Activated T-helper 1 cell treated with anti-CD3 and anti-CD28 coated beads, Interleukin-12 subunit alpha, Interleukin-12 subunit beta, Interleukin-2, Interleukin-4 antibody, amounts not matched to agents 30 ng/mL and 10 ng/mL and 1 ng/mL, durations not matched to agents 14 hours and 24 hours and 36 hours (primary cell): ENCODE data around the gene ELOVL5. TPM values are rescaled to one million over a fixed set of nuclear protein-coding genes. Genes with fewer than 3 reads are reported as not detected.

Experiments used
- DNase-seq: peaks from one replicate; pipeline ENCODE4 v3.0.0; 2021; ENCODE audit warnings: low spot score
- H3K27ac Mint-ChIP-seq: one replicate; pipeline ENCODE4 v1.8.0; 2021; ENCODE audit warnings: mild to moderate bottlenecking, mixed read lengths
- H3K27me3 Mint-ChIP-seq: one replicate; pipeline ENCODE4 v1.8.0; 2022; ENCODE audit warnings: mild to moderate bottlenecking, moderate library complexity, mixed read lengths; ENCODE audit not compliant: insufficient read depth
- H3K36me3 Mint-ChIP-seq: one replicate; pipeline ENCODE4 v1.8.0; 2021; ENCODE audit warnings: low read depth, mixed read lengths
- H3K4me1 Mint-ChIP-seq: one replicate; pipeline ENCODE4 v1.8.0; 2021; ENCODE audit warnings: low read depth, mixed read lengths
- H3K4me3 Mint-ChIP-seq: one replicate; pipeline ENCODE4 v1.8.0; 2021; ENCODE audit warnings: mild to moderate bottlenecking, moderate library complexity, mixed read lengths
- H3K9me3 Mint-ChIP-seq: one replicate; pipeline ENCODE4 v1.8.0; 2021; ENCODE audit warnings: mixed read lengths
- intact Hi-C: fragments of 100-400 bp; cut with micrococcal nuclease; formaldehyde crosslinking; loops from one replicate; pipeline ENCODE4 v1.15.1; 2024
- total RNA-seq: library from RNA; stranded (reverse); gene quantifications from 2 replicates; pipeline ENCODE4 v1.2.3, GENCODE V29; 2022

The ELOVL5 gene
- total RNA-seq, 1 donor from 2014 or later: 121 TPM

GRCh38 chr6:53220605-53221004, 128.1 kb downstream of the ELOVL5 start:
- H3K36me3 Mint-ChIP-seq: no peaks in the 10 kb centered on the region

More at GRCh38 chr6:53220605-53221004, 128.1 kb downstream of the ELOVL5 start:
- H3K27me3 Mint-ChIP-seq: peaks cover 4% of the 10 kb centered on the region
- intact Hi-C loops: no loop called here
- H3K27ac Mint-ChIP-seq: no peak overlapping the region
- no peak for DNase-seq
- no peak overlapping the region for H3K4me3 Mint-ChIP-seq
- H3K9me3 Mint-ChIP-seq: peaks cover 4% of the 10 kb centered on the region
- H3K4me1 Mint-ChIP-seq: peaks cover 5% of the 10 kb centered on the region

Other genes starting within 250 kb of the ELOVL5 start
- gene GCM1, start 200.1 kb downstream of the ELOVL5 start, total RNA-seq: 0.15 TPM in 1 of 2 replicates, not detected in the other
- 26.1 and 28.9 TPM in 2 replicates for gene GCLC, start 196.2 kb upstream of the ELOVL5 start, total RNA-seq